Sigmoid colon (tissue), 4 donors: ENCODE results near the gene RIPK4.

ENCODE experiments used
- EP300 ChIP-seq, 4 donors: sonication (generic); formaldehyde crosslinking; IDR thresholded peaks; one replicate each; pipeline ENCODE4 v1.6.1; 2017; ENCODE audit warnings: antibody characterized with exemption in 4 of 4
- POLR2A ChIP-seq, 2 donors: fragments of 450-650 bp; IDR thresholded peaks; one replicate each; pipeline ENCODE4 v1.6.1; 2016; ENCODE audit warnings: antibody characterized with exemption in 2 of 2, mild to moderate bottlenecking in 2 of 2, moderate library complexity in 2 of 2
- TF ChIP-seq, protein P1 (sequence below), 4 experiments: fragments of 450-650 bp in 3 of 4; fragments of 200-600 bp in 1 of 4; IDR thresholded peaks; one replicate each; pipeline ENCODE4 v1.5.1; 2016 to 2019; ENCODE audit warnings: antibody characterized with exemption in 4 of 4, mild to moderate bottlenecking in 3 of 4, moderate library complexity in 2 of 4

- TF ChIP-seq POLR2A (IDR thresholded peaks at IDR 0.05), result no peak
- no peak for TF ChIP-seq EP300 (IDR thresholded peaks at IDR 0.05)
- TF ChIP-seq, protein P1, sequence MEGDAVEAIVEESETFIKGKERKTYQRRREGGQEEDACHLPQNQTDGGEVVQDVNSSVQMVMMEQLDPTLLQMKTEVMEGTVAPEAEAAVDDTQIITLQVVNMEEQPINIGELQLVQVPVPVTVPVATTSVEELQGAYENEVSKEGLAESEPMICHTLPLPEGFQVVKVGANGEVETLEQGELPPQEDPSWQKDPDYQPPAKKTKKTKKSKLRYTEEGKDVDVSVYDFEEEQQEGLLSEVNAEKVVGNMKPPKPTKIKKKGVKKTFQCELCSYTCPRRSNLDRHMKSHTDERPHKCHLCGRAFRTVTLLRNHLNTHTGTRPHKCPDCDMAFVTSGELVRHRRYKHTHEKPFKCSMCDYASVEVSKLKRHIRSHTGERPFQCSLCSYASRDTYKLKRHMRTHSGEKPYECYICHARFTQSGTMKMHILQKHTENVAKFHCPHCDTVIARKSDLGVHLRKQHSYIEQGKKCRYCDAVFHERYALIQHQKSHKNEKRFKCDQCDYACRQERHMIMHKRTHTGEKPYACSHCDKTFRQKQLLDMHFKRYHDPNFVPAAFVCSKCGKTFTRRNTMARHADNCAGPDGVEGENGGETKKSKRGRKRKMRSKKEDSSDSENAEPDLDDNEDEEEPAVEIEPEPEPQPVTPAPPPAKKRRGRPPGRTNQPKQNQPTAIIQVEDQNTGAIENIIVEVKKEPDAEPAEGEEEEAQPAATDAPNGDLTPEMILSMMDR (IDR thresholded peaks at IDR 0.05), result no peak
Observed at GRCh38 chr21:41711416-41712007, 55.3 kb downstream of the RIPK4 start.
